GM20000 (cell line): ENCODE results near the gene DNASE2.
"Not testable (repeated sequence)": the region's sequence is repeated elsewhere in the genome, so short reads cannot be mapped to it uniquely, and the experiment has no call there.

Experiments
- DNase-seq: peaks from one replicate; pipeline ENCODE4 v3.0.0; 2012; ENCODE audit warnings: low spot score
- TF ChIP-seq, protein P1 (sequence below): IDR thresholded peaks from 2 replicates; pipeline ENCODE4 v1.5.1; 2012; ENCODE audit warnings: mild to moderate bottlenecking, control low read depth; ENCODE audit errors: extremely low read depth, missing control alignments

Gene DNASE2, protein sequence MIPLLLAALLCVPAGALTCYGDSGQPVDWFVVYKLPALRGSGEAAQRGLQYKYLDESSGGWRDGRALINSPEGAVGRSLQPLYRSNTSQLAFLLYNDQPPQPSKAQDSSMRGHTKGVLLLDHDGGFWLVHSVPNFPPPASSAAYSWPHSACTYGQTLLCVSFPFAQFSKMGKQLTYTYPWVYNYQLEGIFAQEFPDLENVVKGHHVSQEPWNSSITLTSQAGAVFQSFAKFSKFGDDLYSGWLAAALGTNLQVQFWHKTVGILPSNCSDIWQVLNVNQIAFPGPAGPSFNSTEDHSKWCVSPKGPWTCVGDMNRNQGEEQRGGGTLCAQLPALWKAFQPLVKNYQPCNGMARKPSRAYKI

DNA sequence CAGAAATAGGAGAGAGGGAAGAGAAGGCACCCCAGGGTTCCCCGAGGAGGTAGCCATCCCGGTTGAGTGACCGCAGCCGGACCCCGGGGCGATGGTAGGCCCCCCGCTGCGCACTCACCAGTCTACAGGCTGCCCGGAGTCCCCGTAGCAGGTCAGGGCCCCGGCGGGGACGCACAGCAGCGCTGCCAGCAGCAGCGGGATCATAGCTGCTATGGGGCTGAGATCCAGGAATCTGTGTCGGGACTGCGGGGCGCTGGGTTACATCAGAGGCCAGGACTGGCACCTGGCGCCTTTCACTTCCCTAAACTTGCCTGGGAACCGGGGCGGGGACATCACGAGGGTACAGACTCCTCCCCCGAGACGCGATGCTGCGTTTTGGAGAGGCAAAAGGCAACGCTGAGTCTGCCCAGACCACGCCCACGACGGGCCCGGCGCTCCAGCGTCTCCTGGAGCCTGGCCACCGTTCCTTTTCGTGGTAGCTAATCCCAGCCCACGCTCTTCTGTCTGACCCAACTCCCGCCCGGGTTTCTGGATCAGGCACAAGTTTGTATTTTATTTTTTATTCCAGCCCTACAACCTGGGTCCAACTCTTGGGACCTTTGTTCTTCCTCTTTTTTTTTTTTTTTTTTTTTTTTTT, at the start of gene DNASE2:
TSS of gene DNASE2 (minus strand) at position 278 of the 637 bp plus-strand sequence. CDS start at position 204, 74 bp downstream.
- DNase-seq, result peak; percentile 98
- TF ChIP-seq, protein P1, sequence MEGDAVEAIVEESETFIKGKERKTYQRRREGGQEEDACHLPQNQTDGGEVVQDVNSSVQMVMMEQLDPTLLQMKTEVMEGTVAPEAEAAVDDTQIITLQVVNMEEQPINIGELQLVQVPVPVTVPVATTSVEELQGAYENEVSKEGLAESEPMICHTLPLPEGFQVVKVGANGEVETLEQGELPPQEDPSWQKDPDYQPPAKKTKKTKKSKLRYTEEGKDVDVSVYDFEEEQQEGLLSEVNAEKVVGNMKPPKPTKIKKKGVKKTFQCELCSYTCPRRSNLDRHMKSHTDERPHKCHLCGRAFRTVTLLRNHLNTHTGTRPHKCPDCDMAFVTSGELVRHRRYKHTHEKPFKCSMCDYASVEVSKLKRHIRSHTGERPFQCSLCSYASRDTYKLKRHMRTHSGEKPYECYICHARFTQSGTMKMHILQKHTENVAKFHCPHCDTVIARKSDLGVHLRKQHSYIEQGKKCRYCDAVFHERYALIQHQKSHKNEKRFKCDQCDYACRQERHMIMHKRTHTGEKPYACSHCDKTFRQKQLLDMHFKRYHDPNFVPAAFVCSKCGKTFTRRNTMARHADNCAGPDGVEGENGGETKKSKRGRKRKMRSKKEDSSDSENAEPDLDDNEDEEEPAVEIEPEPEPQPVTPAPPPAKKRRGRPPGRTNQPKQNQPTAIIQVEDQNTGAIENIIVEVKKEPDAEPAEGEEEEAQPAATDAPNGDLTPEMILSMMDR, result no peak

DNA sequence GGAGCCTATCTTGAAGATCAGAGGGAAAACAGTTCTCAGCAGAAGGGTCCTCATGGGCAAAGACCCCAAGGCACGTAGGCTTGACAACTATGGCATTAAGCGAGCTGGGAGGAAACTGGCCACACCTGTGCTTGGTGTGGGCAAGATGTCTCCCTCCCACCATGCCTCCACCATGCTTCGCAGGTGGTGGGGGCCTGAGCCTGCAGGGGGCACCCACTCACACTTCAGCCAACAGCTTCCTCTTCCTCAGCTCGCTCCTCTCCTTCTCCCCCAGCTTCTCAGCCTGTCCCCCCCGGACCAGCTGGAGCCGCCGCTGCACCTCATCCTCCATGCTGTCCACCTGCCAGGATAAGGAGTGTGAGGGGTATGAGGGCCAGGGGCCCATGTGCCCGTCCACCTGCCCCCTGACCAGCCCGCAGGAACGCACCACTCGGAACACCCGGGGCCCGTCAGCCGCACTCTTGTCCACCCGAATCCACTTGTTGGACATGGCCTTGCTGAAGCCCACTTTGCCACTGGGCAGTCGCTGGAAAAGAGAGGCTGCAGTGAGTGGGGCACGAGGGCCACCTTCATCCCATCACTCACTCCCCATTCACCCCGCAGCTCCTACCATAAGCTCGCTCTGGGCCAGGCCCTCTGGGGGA, 48.9 kb upstream of the DNASE2 start:
- DNase-seq, result no peak
- TF ChIP-seq, protein P1, result no peak

DNA sequence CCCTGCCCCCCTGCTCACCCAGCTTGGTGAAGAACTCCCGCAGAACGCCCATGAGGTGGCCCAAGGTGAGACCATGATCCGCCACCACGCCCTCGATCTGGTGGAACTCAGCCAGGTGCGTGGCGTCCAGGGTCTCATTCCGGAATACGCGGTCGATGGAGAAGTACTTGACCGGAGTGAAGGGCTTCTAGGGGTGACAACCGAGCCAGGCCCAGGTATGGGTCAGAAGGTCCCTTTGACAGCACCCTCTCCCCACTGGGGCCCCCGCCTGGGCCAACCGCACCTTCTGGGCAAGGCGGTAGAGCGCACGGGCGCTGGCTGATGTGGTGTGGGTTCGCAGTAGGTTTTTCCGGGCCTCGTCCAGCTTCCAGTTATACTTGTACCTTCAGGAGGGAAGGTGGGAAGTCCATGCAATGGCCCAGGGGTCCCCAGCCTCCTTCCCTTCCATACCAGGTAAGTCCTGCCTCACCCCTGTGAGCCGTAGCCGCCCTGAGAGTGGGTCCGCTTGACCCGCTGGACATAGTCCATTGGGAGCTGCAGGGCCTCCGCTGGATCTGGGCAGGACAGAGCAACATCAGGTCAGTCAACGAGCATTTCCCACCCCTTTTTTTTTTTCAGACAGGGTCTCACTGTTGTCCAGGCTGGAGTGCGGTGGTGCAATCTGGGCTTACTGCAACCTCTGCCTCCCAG, 43.5 kb upstream of the DNASE2 start:
- TF ChIP-seq, protein P1, result no peak
- DNase-seq, result no peak

DNA sequence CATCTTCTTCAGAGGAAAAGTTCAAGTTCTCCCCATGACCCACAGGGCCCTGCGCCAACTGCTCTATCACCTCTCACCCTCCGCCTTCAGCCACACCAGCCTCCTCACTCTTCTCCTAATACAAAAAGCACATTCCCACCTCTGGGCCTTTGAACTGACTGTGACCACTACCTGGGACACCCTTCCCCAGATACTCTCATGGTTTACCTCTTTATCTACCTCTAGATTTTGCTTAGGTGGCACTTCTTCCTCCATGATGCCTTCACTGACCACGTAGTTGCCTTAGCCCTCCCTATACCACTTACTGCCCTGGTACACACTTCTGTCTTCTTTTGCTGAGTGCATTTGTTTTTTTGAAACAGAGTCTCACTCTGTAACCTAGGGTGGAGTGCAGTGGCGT, 41.7 kb upstream of the DNASE2 start:
- DNase-seq, result no peak
- TF ChIP-seq, protein P1, result no peak

DNA sequence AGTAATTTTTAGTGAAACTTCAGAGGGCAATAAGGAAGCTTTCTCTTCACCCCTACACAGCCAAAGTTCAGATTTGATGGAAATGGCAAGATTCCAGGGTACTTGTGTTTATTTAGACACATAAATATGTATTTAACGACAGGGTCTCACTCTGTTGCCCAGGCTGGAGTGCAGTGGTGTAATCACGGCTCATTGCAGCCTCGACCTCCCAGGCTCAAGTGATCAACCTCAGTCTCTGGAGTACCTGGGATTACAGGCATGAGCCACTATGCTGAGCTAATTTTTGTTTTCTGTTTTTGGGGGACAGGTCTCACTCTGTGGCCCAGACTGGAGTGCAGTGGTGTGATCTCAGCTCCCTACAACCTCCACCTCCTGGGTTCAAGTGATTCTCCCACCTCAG, 39.8 kb upstream of the DNASE2 start:
- TF ChIP-seq, protein P1, result no peak
- DNase-seq, result no peak

DNA sequence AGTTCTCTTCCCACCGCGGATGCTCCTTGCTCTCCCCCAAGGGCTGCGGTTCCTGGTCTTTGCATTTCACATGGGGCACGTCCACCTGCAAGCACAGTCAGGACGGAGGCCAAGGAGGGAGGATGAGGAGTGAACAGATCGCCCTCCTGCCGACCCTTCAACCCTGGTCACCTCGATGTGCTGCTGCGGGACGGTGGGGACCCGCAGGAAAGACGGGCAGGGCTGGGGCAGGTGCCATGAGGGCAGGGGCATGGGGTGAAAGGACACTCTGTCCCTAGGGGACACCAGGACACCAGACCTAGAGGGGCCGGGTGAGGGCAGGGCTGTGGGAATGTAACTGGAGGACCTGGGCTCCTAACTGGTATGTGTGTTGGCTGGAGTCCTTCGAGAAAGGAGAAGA, 37.0 kb upstream of the DNASE2 start:
- TF ChIP-seq, protein P1, result no peak

DNA sequence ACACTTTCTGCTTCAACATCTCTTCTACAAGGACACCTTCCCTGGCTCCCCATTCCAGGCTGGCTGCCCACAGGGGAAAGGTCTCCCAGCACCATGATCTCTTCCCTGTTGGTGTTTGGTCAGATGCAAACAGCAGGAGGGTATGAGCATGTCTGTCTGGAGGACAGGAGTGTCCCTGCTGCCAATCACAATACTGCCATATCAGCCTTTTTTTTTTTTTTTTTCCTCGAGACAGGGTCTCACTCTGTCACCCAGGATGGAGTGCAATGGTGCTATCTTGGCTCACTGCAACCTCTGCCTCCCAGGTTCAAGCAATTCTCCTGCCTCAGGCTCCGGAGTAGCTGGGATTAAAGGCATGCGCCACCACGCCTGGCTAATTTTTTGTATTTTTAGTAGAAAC, 34.6 kb upstream of the DNASE2 start:
- not testable (repeated sequence) for DNase-seq

More for the DNA sequence above, 37.0 kb upstream of the DNASE2 start:
- no peak for DNase-seq
